T-helper 1 cell treated with Interleukin-12 subunit alpha and Interleukin-12 subunit beta and Interleukin-4 antibody, amounts not matched to agents 30 μg/mL and 1 μg/mL, for 36 hours (primary cell): ENCODE measurements around the gene NFKBIE.

ENCODE experiments used
- H3K27ac Mint-ChIP-seq: one replicate; pipeline ENCODE4 v1.8.0; 2021; ENCODE audit warnings: mild to moderate bottlenecking, mixed read lengths
- H3K27me3 Mint-ChIP-seq: one replicate; pipeline ENCODE4 v1.8.0; 2021; ENCODE audit warnings: low read depth, mixed read lengths
- H3K36me3 Mint-ChIP-seq: one replicate; pipeline ENCODE4 v1.8.0; 2021; ENCODE audit warnings: low read depth, mixed read lengths
- H3K4me1 Mint-ChIP-seq: one replicate; pipeline ENCODE4 v1.8.0; 2021; ENCODE audit warnings: low read depth, mixed read lengths
- H3K4me3 Mint-ChIP-seq: one replicate; pipeline ENCODE4 v1.8.0; 2021; ENCODE audit warnings: mild to moderate bottlenecking, moderate library complexity, mixed read lengths
- H3K9me3 Mint-ChIP-seq: one replicate; pipeline ENCODE4 v1.8.0; 2021; ENCODE audit warnings: mixed read lengths

Gene NFKBIE

GRCh38 chr6:44219053-44219814 is 46.1 kb downstream of the NFKBIE start:
- Mint-ChIP-seq H3K27me3 (peaks cover 14% of the 10 kb centered on the region), H3K4me3 (peak overlapping the region; percentile 50), H3K9me3 (no peaks in the 10 kb centered on the region), H3K4me1 (peaks cover 20% of the 10 kb centered on the region), H3K36me3 (no peaks in the 10 kb centered on the region), H3K27ac (no peak overlapping the region)

DNA sequence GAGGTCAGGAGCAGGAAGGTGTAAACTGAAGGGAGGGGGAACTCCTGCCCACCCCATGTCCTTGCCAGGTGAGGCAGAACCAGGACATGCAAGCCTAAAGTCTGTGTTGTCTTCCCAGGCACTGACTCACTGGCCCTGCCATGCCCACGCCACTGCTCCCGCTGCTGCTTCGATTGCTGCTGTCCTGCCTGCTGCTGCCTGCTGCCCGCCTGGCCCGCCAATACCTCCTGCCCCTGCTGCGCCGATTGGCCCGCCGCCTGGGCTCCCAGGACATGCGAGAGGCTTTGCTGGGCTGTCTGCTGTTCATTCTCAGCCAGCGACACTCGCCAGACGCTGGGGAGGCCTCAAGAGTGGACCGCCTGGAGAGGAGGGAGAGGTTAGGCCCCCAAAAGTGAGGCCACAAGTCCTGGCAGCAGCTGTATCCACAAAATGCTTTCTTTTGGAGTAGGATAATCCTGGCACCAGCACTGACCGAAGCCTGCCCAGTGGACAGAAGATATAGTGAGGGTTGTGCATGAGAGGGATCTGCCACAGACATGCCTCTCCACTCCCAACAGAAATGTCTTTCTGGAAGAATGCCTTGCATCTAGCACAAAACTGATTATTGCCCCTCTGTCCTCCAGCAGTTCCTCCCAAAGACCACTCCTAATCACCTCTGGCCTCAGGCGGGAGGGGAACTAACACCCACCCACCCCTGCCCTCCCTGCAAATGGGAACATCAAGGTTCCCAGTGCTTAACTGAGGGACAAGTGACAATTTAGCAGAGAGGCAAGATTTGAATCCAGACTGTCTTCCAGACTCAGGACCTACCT is 47.8 kb downstream of the NFKBIE start:
- peaks cover 18% of the 10 kb centered on the region for H3K27me3 Mint-ChIP-seq
- no peaks in the 10 kb centered on the region for H3K9me3 Mint-ChIP-seq
- no peaks in the 10 kb centered on the region for H3K36me3 Mint-ChIP-seq
- H3K27ac Mint-ChIP-seq, result no peak overlapping the region
- no peak overlapping the region for H3K4me3 Mint-ChIP-seq
- H3K4me1 Mint-ChIP-seq, result peaks cover 11% of the 10 kb centered on the region

DNA sequence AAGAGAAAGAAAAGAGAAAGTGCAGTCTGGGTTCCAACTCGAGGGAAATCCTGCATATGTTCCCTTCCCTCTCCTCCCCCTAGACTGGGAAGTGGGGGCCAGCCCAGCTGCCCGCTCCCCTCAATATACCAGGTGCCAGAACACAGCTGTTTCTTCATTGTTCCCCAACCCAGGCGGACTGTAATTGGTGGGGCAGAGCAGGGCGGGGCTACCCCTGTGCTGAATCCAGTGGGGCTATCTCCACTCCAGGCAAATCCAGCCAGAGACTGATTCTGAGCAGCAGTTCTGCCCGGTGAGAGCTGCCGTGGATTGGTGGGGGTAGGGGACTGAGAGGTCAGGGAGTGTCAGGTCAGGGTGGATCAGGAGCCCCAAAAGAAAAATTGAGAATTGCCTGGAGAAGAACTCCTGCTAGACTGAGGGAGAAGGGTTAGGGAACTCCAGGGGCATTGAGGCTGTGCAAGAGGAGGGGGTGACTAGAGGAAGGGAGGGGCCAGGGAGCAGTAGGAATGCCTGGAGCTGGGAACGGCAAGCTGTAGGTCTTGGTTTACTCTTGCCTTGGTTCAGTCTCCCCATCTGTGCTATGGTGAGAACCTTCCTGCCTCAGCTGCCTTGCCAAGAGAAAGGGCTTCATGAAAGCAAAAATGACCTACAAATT is 48.5 kb downstream of the NFKBIE start, which contains the start of gene MYMX:
TSS of gene MYMX (plus strand) at position 250 of the 655 bp plus-strand sequence. CDS start 546 bp downstream, outside the sequence.
- Mint-ChIP-seq H3K4me1 (peaks cover 11% of the 10 kb centered on the region), H3K4me3 (no peak within 1 kb of the TSS), H3K27me3 (peaks cover 18% of the 10 kb centered on the region), H3K36me3 (no peaks in the 10 kb centered on the region), H3K9me3 (no peaks in the 10 kb centered on the region), H3K27ac (no peak within 1 kb of the TSS)

DNA sequence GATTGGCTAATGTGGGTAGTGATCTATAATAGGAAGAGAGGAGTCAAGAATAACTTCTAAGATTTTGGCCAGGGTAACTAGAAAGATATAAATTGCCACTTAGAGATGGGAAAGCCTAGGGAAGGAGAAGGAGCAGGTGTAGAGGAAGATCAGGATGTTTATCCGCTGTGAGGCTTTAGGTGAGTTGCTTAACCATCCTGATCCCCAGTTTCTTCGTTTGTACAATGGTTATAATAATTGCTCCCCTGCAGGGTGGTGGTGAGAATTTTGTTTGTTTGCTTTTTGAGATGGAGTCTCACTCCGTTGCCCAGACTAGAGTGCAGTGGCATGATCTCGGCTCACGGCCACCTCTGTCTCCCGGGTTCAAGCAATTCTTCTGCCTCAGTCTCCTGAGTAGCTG is 51.0 kb downstream of the NFKBIE start:
- no peak overlapping the region for H3K4me3 Mint-ChIP-seq
- no peaks in the 10 kb centered on the region for H3K36me3 Mint-ChIP-seq
- H3K27ac Mint-ChIP-seq, result no peak overlapping the region
- peaks cover 5% of the 10 kb centered on the region for H3K4me1 Mint-ChIP-seq
- peaks cover 22% of the 10 kb centered on the region for H3K27me3 Mint-ChIP-seq
- no peaks in the 10 kb centered on the region for H3K9me3 Mint-ChIP-seq

- no peak overlapping the region for H3K27ac Mint-ChIP-seq
- H3K36me3 Mint-ChIP-seq, result no peaks in the 10 kb centered on the region
- H3K9me3 Mint-ChIP-seq, result no peaks in the 10 kb centered on the region
- H3K4me3 Mint-ChIP-seq, result no peak overlapping the region
- peaks cover 21% of the 10 kb centered on the region for H3K27me3 Mint-ChIP-seq
- H3K4me1 Mint-ChIP-seq, result no peaks in the 10 kb centered on the region
Measured at GRCh38 chr6:44211284-44211683, 54.1 kb downstream of the NFKBIE start.
